ENCODE data around the gene DOHH.
"Not testable (repeated sequence)": the region's sequence is repeated elsewhere in the genome, so short reads cannot be mapped to it uniquely, and the experiment has no call there.

DOHH gene

DNA sequence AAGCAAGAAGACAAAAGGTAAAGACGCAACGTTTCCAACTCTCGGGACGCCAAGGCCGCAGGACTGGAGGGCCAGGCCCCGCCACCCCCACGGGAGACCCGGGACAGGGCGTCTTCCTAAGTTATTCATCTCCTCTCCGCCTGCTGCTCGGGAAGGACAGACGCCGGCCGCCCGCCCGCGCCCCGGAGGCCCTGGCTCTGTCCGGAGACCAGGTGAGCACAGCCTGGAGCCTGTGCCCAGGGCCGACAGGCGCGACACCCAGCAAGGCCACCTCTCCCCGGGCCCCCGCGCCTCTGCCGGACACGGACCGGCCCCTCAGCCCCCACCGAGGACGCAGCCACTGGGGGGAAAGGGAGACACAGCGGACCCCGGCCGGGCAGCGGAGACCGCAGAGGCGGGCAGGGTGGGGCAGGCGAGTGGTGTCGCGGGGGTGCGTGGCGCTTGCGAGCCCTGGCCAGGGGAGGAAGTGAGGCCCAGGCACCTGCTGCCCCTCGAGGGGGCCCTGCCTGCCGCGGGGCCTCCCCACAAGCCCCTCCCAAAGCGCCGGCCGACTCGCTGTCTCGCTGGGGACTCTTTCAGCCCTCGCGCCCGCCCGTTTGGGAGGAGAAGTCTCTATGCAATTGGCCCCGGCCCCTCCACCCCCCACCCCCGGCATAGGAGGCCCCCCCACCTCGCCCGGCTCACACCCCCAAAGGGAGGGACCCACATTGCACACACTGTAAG is 37.3 kb downstream of the DOHH start:
- Histone ChIP-seq H3K4me1 (ENCODE audit: insufficient read depth, low read length) (peaks cover 9% of the 10 kb centered on the region; the same call in 1 of the 2 replicates), H3K36me3 (ENCODE audit: insufficient read depth, low read length) (no peaks in the 10 kb centered on the region), H3K9me3 (ENCODE audit: control insufficient read depth, insufficient read depth, low read length) (peaks cover 4% of the 10 kb centered on the region), H3K9ac (ENCODE audit: low read depth, low read length) (peak overlapping the region; percentile 42; the same call in 1 of the 2 replicates)

DNA sequence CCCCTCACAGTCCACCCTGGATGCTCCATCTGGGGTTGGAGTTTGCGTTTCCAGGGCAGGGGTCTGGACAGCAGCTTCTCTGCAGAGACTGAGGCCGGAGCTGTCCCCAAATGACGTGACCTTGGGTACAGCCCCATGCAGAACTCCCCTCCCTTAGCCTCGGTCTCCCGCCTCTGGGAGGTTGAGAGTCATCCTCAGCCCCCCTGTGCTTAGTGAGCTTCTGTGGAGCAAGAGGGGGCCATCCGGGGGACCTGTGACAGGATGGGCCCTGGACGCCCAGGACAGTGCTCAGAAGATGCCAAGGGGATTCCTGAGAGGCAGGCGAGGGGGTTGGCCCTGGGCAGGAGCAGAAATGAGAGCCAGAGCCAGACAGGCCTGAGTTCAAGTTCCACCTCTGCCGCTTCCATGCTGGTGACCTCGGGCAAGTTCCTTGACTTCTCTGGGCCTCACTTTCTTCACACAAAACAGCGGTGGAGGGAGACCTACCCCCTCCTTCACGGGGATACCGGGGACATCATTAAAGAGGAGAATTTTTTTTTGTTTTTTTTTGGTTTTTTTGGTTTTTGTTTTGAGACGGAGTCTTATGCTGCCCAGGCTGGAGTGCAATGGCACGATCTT is 40.4 kb downstream of the DOHH start:
- H3K36me3 ChIP-seq (ENCODE audit: insufficient read depth, low read length): no peaks in the 10 kb centered on the region

DNA sequence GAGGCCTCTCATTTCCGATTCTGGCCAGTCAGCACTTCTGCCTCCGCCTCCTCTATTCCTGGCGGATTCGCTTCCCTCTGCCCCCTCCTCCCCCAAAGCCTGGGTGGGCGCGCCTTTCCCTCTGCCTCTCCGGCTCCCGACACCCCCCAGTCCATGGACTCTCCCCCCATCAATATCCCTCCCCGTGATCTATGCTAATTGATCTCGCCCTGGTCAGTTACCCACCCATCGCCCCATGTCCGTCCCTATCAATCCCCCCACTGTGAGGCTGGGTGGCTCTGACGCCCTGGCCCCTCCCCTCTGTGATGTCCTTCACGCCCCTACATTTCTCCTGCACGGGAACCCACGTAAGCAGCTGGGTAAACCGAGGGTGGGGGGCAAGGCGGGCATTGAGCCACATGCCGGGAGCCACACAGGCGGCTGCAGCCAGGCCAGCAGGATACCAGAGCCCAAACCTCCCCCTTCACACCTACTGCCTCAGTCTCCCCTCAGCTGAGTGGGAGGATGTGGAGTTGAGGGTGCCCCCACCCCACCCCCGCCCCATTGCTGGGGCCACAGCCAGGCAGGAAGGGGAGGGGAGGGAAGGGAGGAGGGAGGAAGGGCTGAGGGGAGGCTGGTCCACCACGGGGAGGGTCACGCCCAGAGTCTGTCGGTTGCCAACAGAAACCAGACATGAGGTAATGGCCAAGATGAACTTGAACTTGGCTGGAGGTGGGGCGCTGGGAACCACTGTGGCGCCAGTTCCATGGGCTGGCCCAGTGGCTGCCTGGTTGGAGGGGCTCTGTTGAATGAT is 41.2 kb downstream of the DOHH start:
- Histone ChIP-seq H3K9ac (ENCODE audit: low read depth, low read length) (peak overlapping the region; percentile 48; the same call in 1 of the 2 replicates), H3K4me1 (ENCODE audit: insufficient read depth, low read length) (peaks cover 15% of the 10 kb centered on the region; the same call in 1 of the 2 replicates), H3K36me3 (ENCODE audit: insufficient read depth, low read length) (no peaks in the 10 kb centered on the region), H3K9me3 (ENCODE audit: control insufficient read depth, insufficient read depth, low read length) (no peaks in the 10 kb centered on the region)

More for the DNA sequence above, 40.4 kb downstream of the DOHH start:
- H3K9me3 ChIP-seq (ENCODE audit: control insufficient read depth, insufficient read depth, low read length): no peaks in the 10 kb centered on the region
- no peak overlapping the region for H3K9ac ChIP-seq (ENCODE audit: low read depth, low read length)
- peaks cover 15% of the 10 kb centered on the region; the same call in 1 of the 2 replicates for H3K4me1 ChIP-seq (ENCODE audit: insufficient read depth, low read length)

DNA sequence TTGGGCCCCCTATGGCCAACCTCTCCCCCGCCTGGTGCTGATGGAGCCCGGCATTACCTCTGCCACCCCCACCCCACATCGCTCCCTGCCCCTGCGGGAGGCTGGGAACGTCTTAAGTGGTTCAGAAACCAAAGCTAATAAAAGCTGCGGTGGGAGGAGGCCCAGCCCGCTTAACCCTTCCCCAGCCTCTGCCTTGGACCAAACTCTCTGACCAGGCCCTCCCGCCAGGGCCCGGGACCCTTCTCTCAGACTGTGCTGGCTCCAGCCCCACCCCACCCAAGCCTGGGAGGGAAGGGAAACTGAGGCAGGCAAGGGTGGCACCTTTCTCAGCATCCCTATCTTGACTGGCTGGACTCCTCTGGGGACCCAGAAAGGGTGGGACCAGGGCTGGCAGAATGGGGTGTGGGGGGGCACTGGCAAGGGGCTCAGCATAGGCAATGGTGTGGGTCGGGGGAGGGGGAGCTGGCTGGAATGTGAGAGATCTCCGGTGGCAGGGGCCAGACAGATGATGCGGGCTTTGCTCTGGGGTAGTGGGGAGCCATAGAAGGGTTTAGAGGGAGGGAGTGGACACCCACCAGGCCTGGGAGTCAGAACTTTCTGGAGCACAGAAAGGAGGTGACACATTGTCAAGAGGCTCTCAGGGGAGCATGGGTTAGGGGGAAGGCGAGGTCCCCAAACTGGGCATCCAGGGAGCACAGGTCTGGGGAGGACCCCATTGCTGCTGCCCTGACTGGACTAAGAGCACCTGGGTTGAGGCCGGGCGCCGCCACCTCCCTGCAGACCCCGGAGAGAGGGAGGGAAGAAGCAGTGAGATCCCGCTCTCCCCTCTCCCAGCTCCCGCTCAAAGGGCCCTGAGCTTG is 42.0 kb downstream of the DOHH start:
- Histone ChIP-seq H3K9ac (ENCODE audit: low read depth, low read length) (peak overlapping the region; percentile 48; the same call in 1 of the 2 replicates), H3K9me3 (ENCODE audit: control insufficient read depth, insufficient read depth, low read length) (no peaks in the 10 kb centered on the region), H3K4me1 (ENCODE audit: insufficient read depth, low read length) (peaks cover 15% of the 10 kb centered on the region; the same call in 1 of the 2 replicates), H3K36me3 (ENCODE audit: insufficient read depth, low read length) (no peaks in the 10 kb centered on the region)

DNA sequence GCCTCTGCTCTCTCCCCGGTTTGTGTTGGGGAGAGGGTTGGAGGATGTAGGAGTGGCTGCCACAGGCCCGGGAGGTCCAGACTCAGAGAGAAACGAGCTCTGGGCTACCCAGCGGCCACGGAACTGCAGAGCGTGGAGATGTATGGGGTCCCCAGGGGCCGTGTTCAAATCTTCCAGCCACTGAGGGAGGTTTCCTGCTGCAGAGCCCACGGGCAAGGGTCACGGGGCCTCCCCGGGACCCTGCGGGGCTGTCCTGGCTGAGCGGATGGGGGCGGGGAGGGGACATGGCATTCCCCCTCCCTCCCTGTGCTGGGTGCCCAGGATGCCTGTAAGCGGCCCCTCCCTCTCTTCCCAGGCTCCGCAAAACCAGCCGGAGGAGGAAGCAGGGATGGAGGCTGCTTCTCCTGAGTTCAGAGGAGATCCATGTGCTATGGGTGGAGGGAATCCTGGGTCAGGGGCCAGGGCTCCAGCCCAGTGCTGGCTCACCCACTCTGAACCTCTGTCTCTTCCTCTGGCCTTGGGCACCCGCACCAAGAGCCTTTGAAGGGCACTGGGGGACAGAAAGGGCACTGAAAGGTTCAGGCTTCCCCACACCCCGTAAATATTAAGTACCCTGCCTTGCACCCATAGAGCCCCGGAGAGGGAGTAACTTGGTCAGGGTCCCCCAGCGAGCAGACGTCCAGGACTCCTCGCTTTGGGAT is 42.8 kb downstream of the DOHH start:
- Histone ChIP-seq H3K9ac (ENCODE audit: low read depth, low read length) (peak overlapping the region; percentile 24; the same call in 1 of the 2 replicates), H3K4me1 (ENCODE audit: insufficient read depth, low read length) (peaks cover 15% of the 10 kb centered on the region; the same call in 1 of the 2 replicates), H3K9me3 (ENCODE audit: control insufficient read depth, insufficient read depth, low read length) (no peaks in the 10 kb centered on the region), H3K36me3 (ENCODE audit: insufficient read depth, low read length) (no peaks in the 10 kb centered on the region)

DNA sequence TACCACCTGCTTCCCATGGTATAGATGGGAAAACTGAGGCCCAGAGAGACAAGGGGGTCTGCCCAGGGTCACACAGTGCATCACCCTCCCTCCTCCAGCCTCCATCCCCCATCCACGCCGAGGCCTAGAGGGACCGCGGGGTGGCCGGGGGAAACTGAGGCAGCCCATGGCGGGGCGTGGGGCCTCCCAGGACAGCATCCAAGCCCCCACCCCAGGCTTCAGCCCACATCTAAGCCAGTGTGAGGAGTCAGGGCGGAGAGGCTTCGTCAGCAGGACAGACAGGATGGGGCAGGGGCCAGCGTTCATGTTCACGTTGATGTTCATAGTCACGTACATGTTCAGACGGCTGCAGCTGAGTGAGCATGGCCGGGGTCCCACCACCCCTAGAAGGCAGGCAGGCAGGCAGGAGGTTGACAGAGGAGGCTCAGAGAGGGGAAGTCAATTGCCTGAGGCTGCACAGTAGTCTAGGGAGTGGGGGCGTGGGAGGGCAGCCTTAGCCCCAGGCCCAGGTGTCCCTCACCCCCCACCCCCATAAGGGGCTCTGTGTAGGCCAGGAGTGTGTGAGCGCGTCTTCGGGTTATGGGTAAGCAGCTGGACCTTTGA is 43.4 kb downstream of the DOHH start:
- Histone ChIP-seq H3K36me3 (ENCODE audit: insufficient read depth, low read length) (no peaks in the 10 kb centered on the region), H3K9ac (ENCODE audit: low read depth, low read length) (no peak overlapping the region), H3K9me3 (ENCODE audit: control insufficient read depth, insufficient read depth, low read length) (no peaks in the 10 kb centered on the region), H3K4me1 (ENCODE audit: insufficient read depth, low read length) (peaks cover 15% of the 10 kb centered on the region; the same call in 1 of the 2 replicates)

DNA sequence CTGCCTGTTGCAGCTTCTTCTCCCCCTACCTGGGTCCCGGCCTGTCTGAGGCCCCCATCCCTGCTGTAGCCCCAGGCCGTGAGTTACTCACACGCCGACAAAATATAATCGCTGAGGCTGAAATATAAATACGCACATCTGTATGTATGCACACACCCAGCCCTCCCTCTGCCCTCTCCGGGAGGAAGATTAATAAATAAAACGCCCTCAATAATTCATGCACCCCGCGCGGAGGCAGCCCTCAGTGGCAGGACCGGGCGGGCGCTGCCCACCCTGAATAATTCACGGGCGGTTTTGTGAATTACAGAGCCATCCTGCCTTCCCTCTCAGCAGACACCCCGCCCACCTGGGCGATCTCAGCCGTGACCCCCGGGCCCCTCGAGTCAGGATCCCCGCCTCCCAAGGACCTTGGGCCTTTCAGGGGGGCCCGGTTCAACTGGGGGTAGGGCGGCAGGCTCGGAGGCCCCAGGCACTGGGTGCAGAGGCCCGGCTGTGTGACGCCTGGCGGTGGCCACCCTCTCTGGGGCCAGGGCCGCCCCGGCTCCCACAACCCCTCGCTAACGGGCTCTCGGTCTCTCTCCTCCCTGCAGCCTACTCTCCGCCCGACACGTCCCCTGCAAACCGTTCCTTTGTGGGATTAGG is 44.4 kb downstream of the DOHH start:
- H3K4me1 ChIP-seq (ENCODE audit: insufficient read depth, low read length): peaks cover 15% of the 10 kb centered on the region; the same call in 1 of the 2 replicates
- no peaks in the 10 kb centered on the region for H3K9me3 ChIP-seq (ENCODE audit: control insufficient read depth, insufficient read depth, low read length)
- no peak overlapping the region for H3K9ac ChIP-seq (ENCODE audit: low read depth, low read length)
- no peaks in the 10 kb centered on the region for H3K36me3 ChIP-seq (ENCODE audit: insufficient read depth, low read length)

DNA sequence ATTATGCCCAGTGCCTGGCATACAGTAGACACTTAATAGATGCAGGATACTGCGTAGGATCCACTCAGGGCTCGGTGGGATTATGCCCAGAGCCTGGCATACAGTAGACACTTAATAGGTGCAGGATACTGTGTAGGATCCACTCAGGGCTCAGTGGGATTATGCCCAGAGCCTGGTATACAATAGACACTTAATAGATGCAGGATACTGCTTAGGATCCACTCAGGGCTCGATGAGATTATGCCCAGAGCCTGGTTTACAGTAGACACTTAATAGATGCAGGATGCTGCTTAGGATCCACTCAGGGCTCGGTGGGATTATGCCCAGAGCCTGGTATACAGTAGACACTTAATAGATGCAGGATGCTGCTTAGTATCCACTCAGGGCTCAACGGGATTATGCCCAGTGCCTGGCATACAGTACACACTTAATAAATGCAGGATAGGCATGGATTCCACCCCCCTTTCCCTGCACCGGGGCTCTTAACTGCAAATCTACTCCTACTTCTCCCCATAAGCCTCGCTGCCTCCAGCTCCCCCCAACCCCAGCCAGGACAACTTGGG is 45.0 kb downstream of the DOHH start:
- Histone ChIP-seq H3K4me1 (ENCODE audit: insufficient read depth, low read length) (peaks cover 15% of the 10 kb centered on the region; the same call in 1 of the 2 replicates), H3K36me3 (ENCODE audit: insufficient read depth, low read length) (no peaks in the 10 kb centered on the region), H3K9ac (ENCODE audit: low read depth, low read length) (no peak overlapping the region), H3K9me3 (ENCODE audit: control insufficient read depth, insufficient read depth, low read length) (no peaks in the 10 kb centered on the region)

DNA sequence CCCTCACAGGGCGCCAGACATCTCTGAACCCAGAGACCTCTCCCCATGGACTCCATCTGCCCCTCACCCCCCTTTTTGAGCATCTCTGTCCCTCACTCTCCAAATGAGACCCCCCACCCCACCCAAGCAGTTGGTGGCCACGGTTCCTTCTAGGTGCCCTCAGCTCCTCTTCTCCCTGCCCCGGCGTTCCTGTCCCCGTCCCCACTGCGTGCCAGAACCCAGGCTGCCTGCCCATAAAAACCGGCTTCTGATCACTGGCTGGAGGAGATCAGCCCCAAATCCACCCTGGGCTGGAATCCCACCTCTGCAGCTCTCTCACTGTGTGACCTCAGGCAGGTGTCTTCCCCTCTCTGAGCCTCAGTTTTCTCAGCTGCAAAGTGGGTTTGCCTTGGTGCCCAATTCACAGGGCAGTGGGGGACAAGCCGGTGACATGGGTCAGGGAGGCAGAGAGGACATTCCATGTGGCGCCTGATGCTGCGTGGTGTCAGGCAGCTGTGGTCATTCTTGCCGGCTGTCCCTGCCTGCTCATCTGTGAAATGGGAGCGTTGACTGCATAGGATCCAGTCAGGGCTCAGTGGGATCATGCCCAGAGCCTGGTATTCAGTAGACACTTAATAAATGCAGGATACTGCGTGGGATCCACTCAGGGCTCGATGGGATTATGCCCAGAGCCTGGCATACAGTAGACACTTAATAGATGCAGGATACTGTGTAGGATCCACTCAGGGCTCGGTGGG is 45.6 kb downstream of the DOHH start:
- Histone ChIP-seq H3K9me3 (ENCODE audit: control insufficient read depth, insufficient read depth, low read length) (no peaks in the 10 kb centered on the region), H3K4me1 (ENCODE audit: insufficient read depth, low read length) (peaks cover 14% of the 10 kb centered on the region; the same call in 1 of the 2 replicates), H3K36me3 (ENCODE audit: insufficient read depth, low read length) (no peaks in the 10 kb centered on the region), H3K9ac (ENCODE audit: low read depth, low read length) (no peak overlapping the region)

DNA sequence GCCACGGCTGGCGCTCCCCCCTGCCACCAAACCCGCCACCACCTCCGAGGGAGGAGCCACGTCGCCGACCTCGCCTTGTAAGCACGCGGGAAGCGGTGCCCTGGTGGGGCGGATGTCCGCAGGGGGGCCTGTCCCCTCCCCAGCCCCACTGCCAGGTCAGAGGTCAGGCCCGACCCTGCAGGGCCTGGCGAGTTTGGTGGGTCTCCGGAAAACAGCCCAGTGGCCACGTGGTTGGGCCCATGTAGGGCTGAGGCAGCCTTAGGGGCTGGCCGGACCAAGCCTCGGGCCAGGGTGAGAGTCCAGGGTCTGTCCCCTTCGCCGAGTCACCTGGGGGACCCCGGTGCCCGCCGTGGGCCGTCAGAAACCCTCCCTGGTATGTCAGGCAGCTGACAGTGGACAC is 46.6 kb downstream of the DOHH start:
- Histone ChIP-seq H3K9ac (ENCODE audit: low read depth, low read length) (no peak overlapping the region), H3K4me1 (ENCODE audit: insufficient read depth, low read length) (peaks cover 12% of the 10 kb centered on the region; the same call in 1 of the 2 replicates), H3K36me3 (ENCODE audit: insufficient read depth, low read length) (no peaks in the 10 kb centered on the region), H3K9me3 (ENCODE audit: control insufficient read depth, insufficient read depth, low read length) (no peaks in the 10 kb centered on the region)

DNA sequence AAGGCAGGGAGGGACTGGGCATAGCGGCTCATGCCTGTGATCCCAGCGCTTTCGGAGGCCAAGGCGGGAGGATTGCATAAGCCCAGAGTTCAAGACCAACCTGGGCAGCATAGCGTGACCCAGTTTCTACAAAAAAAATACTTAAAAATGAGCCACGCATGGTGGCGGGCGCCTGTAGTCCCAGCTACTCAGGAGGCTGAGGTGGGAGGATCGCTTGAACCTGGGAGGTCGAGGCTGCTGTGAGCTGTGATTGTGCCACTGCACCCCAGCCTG is 47.6 kb downstream of the DOHH start:
- H3K36me3 ChIP-seq (ENCODE audit: insufficient read depth, low read length); H3K4me1 ChIP-seq (ENCODE audit: insufficient read depth, low read length); H3K9ac ChIP-seq (ENCODE audit: low read depth, low read length); H3K9me3 ChIP-seq (ENCODE audit: control insufficient read depth, insufficient read depth, low read length): not testable (repeated sequence)
